Mesothelial cell of epicardium (in vitro differentiated cells): Measurements from ENCODE around the gene CYS1. TPM values are rescaled to one million over a fixed set of nuclear protein-coding genes. Genes with fewer than 3 reads are reported as not detected.

Experiments
- DNase-seq, 2 experiments: peaks; one replicate each; pipeline ENCODE4 v3.0.0; 2021; ENCODE audit warnings: low spot score in 2 of 2; ENCODE audit not compliant: unreplicated experiment in 2 of 2
- H3K27ac Mint-ChIP-seq: 2 replicates; pipeline ENCODE4 v1.8.0; 2021; ENCODE audit warnings: mixed read lengths
- H3K27me3 Mint-ChIP-seq: 2 replicates; pipeline ENCODE4 v1.8.0; 2021; ENCODE audit warnings: low read depth, mixed read lengths
- H3K36me3 Mint-ChIP-seq: 2 replicates; pipeline ENCODE4 v1.8.0; 2021; ENCODE audit warnings: mixed read lengths
- H3K4me1 Mint-ChIP-seq: 2 replicates; pipeline ENCODE4 v1.8.0; 2021; ENCODE audit warnings: mixed read lengths
- H3K4me3 Mint-ChIP-seq: 2 replicates; pipeline ENCODE4 v1.8.0; 2021; ENCODE audit warnings: mild to moderate bottlenecking, moderate library complexity, mixed read lengths
- H3K9me3 Mint-ChIP-seq: 2 replicates; pipeline ENCODE4 v1.8.0; 2021; ENCODE audit warnings: mixed read lengths
- CTCF ChIP-seq: fragments of 200-600 bp; sonication (generic); IDR thresholded peaks from one replicate; pipeline ENCODE4 v1.5.0; 2021; ENCODE audit warnings: antibody characterized with exemption; ENCODE audit not compliant: unreplicated experiment
- total RNA-seq: library from RNA; stranded (reverse); gene quantifications from 3 replicates; pipeline ENCODE4 v1.2.1, GENCODE V29; 2021

Gene CYS1
- total RNA-seq, 1 donor from 2014 or later: 1.3 TPM

DNA sequence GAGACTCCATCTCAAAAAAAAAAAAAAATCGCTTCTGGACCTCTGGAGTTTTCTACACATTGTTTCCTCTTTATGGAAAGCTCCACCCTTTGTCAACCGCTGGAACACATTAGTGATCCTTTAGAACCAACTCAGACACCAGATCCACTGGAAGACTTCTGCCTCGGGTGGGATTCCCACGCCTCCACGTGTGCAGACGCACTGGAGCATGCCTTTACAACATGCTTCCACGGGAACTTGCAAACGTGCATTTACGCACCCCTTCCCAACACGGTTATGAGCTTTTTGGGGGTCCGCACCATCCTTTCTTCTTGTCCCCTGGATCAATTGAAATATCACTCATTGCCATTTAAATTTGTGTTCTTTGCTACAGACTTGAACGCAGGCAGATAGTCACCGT lies 5.1 kb downstream of the CYS1 start:
- Mint-ChIP-seq H3K4me3 (no peak overlapping the region), H3K36me3 (no peaks in the 10 kb centered on the region), H3K4me1 (peaks cover 9% of the 10 kb centered on the region), H3K27ac (no peak overlapping the region), H3K27me3 (peaks cover 62% of the 10 kb centered on the region), H3K9me3 (no peaks in the 10 kb centered on the region)
- DNase-seq: no peak
- TF ChIP-seq CTCF: no peak

DNA sequence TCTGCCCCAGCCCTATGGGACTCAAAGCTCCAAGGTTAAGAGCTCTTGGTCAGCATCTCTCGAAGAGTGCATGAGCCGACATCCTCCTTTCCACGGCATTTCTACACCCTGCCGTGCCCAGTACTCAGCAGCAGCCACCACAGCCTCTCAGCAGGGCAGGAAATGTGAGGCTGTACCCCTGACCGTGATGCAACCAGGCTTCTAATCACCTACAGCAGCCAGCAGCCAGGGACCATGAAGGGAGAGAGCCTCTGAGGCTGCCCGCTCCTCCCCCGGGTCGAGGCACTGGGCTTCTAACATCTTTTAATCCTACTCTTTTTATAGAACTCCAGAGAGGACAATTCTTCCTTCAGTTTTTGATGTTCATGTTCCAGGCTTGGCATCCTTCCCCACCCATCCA lies 6.5 kb downstream of the CYS1 start:
- Mint-ChIP-seq H3K27me3 (peaks cover 55% of the 10 kb centered on the region), H3K4me3 (no peak overlapping the region), H3K27ac (no peak overlapping the region), H3K9me3 (no peaks in the 10 kb centered on the region), H3K36me3 (no peaks in the 10 kb centered on the region), H3K4me1 (peaks cover 4% of the 10 kb centered on the region)
- no peak for DNase-seq
- TF ChIP-seq CTCF: no peak

GRCh38 chr2:10072656-10073480 lies 7.3 kb downstream of the CYS1 start:
- Mint-ChIP-seq H3K4me3 (no peak overlapping the region), H3K27me3 (peaks cover 47% of the 10 kb centered on the region)

GRCh38 chr2:10071595-10071994 lies 8.6 kb downstream of the CYS1 start:
- Mint-ChIP-seq H3K4me1 (peaks cover 4% of the 10 kb centered on the region), H3K9me3 (peaks cover 9% of the 10 kb centered on the region), H3K36me3 (no peaks in the 10 kb centered on the region), H3K4me3 (no peak overlapping the region), H3K27ac (no peak overlapping the region), H3K27me3 (peaks cover 34% of the 10 kb centered on the region)
- no peak for DNase-seq
- TF ChIP-seq CTCF: no peak

More at GRCh38 chr2:10072656-10073480, 7.3 kb downstream of the CYS1 start:
- Mint-ChIP-seq H3K27ac (no peak overlapping the region), H3K9me3 (peaks cover 5% of the 10 kb centered on the region), H3K4me1 (peaks cover 4% of the 10 kb centered on the region), H3K36me3 (no peaks in the 10 kb centered on the region)
- TF ChIP-seq CTCF: peak; percentile 86
- DNase-seq: peak; percentile 69 to 83

DNA sequence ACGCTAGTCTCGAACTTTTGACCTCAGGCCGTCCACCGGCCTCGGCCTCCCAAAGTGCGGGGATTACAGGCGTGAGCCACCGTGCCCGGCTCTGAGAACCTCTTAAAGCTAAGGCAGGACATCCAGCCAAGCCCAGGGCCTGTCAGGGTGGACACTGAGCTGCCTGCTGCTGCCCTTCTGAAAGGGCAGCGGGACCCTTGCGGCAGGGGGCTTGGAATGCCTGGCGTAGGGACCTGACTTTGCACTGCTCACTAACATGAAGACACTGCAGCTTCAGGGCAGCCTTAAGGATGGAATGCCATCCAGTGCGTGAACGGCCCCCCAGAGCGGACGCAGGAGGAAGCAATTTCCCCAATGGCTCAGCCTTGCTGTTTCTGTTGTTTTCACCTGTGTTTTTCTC lies 9.0 kb downstream of the CYS1 start:
- Mint-ChIP-seq H3K4me3 (no peak overlapping the region), H3K27me3 (peaks cover 30% of the 10 kb centered on the region), H3K4me1 (peaks cover 4% of the 10 kb centered on the region), H3K36me3 (no peaks in the 10 kb centered on the region), H3K27ac (no peak overlapping the region), H3K9me3 (peaks cover 9% of the 10 kb centered on the region)
- DNase-seq: no peak
- no peak for TF ChIP-seq CTCF
